Esophagus squamous epithelium (tissue), 5 donors: Measurements from ENCODE around the gene TRIM50. TPM values are rescaled to one million over a fixed set of nuclear protein-coding genes. Genes with fewer than 3 reads are reported as not detected.

Source experiments
- DNase-seq: peaks from one replicate; lab custom pipeline; 2025; lab: John Stamatoyannopoulos, UW
- H3K27ac ChIP-seq, 4 donors: fragments of 200-600 bp; sonication (generic); one replicate each; pipeline ENCODE4 v1.5.1; 2016 to 2019; ENCODE audit warnings: mild to moderate bottlenecking in 1 of 4
- H3K27me3 ChIP-seq, 4 donors: fragments of 200-600 bp; sonication (generic); 1 replicate in 3 of 4; 2 replicates in 1 of 4; pipeline versions ENCODE4 v1.5.1 to v1.6.0; 2017 to 2021; ENCODE audit warnings: antibody characterized with exemption in 1 of 4
- H3K36me3 ChIP-seq, 3 donors: fragments of 200-600 bp; sonication (generic); one replicate each; pipeline ENCODE4 v1.5.1; 2016 to 2019
- H3K4me1 ChIP-seq, 3 donors: fragments of 200-600 bp; sonication (generic); one replicate each; pipeline ENCODE4 v1.5.1; 2017 to 2019
- H3K4me3 ChIP-seq, 4 donors: fragments of 200-600 bp; sonication (generic); 1 replicate in 3 of 4; 2 replicates in 1 of 4; pipeline ENCODE4 v1.5.1; 2016 to 2019; ENCODE audit warnings: mild to moderate bottlenecking in 2 of 4, moderate library complexity in 1 of 4
- H3K9me3 ChIP-seq, 3 donors: fragments of 200-600 bp; sonication (generic); one replicate each; pipeline ENCODE4 v1.5.1; 2016 to 2019
- CTCF ChIP-seq, 6 experiments: fragments of 450-650 bp in 4 of 6; fragments of 200-600 bp in 2 of 6; sonication (generic) in 2 of 6; IDR thresholded peaks; one replicate each; pipeline ENCODE4 v1.5.1; 2016 to 2019; ENCODE audit warnings: antibody characterized with exemption in 6 of 6, mild to moderate bottlenecking in 4 of 6, moderate library complexity in 4 of 6
- POLR2A ChIP-seq, 4 donors: fragments of 450-650 bp; IDR thresholded peaks; one replicate each; pipeline ENCODE4 v1.6.1; 2017; ENCODE audit warnings: antibody characterized with exemption in 4 of 4, mild to moderate bottlenecking in 4 of 4, moderate library complexity in 3 of 4
- WGBS, 2 donors: methylation state at CpG; one replicate each; pipeline ENCODE4 v1.1.5; 2018; 5-methylcytosine and 5-hydroxymethylcytosine counted together
- intact Hi-C: fragments of 100-400 bp; cut with DNase I; formaldehyde crosslinking; loops from one replicate; pipeline ENCODE4 v1.15.0; 2022
- total RNA-seq, 4 donors: library from RNA; depleted of rRNA; stranded (reverse); fragments of >200 nt; gene quantifications; one replicate each; pipeline ENCODE4 v1.1.0, GENCODE V29; 2016
- donor health status: DM: yes; HTN: yes; CAD: no.

TRIM50 gene
- total RNA-seq, 4 donors from 2014 or later, result 0.19 TPM; not detected in 3

GRCh38 chr7:73359746-73360375 is 32.0 kb upstream of the TRIM50 start:
- Histone ChIP-seq H3K4me3 (no peak overlapping the region), H3K27me3 (peaks cover 0 to 33% (median 0%) of the 10 kb centered on the region in 4 donors), H3K27ac (no peak overlapping the region), H3K36me3 (no peaks in the 10 kb centered on the region), H3K4me1 (peaks cover 0 to 14% (median 2%) of the 10 kb centered on the region in 3 donors), H3K9me3 (no peaks in the 10 kb centered on the region)
- 90 to 92% methylated on average over 10 to 11 of the region's 13 CpGs for WGBS, 2 donors
- no peak for TF ChIP-seq POLR2A (IDR thresholded peaks at IDR 0.05)
- TF ChIP-seq CTCF (IDR thresholded peaks at IDR 0.05), result no peak
- intact Hi-C loops, result no loop called here
- no peak for DNase-seq

- WGBS, 2 donors, result 82 to 84% methylated on average over 11 of the region's 11 CpGs
- Histone ChIP-seq H3K27ac (no peak overlapping the region), H3K9me3 (no peaks in the 10 kb centered on the region), H3K4me1 (peaks cover 0 to 14% (median 2%) of the 10 kb centered on the region in 3 donors), H3K27me3 (peaks cover 0 to 30% (median 0%) of the 10 kb centered on the region in 4 donors), H3K36me3 (no peaks in the 10 kb centered on the region), H3K4me3 (no peak overlapping the region)
- intact Hi-C loops, result no loop called here
- DNase-seq, result no peak
- TF ChIP-seq CTCF (IDR thresholded peaks at IDR 0.05) (no peak), POLR2A (IDR thresholded peaks at IDR 0.05) (no peak)
Measured at GRCh38 chr7:73359306-73359705, 31.4 kb upstream of the TRIM50 start.

DNA sequence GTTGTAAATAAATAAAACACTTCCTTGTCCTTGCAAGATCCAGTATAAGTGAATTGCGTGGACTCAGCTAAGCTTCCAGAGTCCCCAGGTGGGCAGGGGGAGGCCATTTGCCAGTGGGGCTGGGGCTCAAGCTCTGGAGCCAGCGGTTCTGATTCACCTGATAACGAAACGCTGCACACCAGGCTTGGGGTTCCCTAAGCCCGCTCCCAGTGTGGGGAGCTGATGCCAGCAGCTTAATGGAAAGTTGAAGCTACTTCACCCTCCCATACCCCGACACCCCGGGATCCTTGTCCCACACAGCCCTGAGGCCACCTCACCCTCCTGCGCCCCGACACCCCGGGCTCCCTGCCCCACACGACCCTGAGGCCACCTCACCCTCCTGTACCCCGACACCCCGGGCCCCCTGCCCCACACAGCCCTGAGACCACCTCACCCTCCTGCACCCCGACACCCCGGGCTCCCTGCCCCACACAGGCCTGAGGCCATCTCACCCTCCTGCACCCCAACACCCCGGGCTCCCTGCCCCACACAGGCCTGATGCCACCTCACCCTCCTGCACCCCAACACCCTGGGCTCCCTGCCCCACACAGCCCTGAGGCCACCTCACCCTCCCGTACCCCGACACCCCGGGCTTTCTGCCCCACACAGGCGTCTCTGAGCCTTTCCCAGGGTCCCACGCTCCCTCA is 30.9 kb upstream of the TRIM50 start:
- 48 to 61% methylated on average over 17 to 19 of the region's 21 CpGs for WGBS, 2 donors
- no peak for DNase-seq
- intact Hi-C loops, result no loop called here
- Histone ChIP-seq H3K36me3 (no peaks in the 10 kb centered on the region), H3K4me1 (peaks cover 0 to 14% (median 2%) of the 10 kb centered on the region in 3 donors), H3K4me3 (peak overlapping the region in 2 of 4 donors; percentile 19 to 50), H3K9me3 (no peaks in the 10 kb centered on the region), H3K27ac (peak overlapping the region in 2 of 4 donors; percentile 18 to 26), H3K27me3 (peaks cover 0 to 25% (median 0%) of the 10 kb centered on the region in 4 donors)
- TF ChIP-seq POLR2A (IDR thresholded peaks at IDR 0.05) (no peak), CTCF (IDR thresholded peaks at IDR 0.05) (no peak)

DNA sequence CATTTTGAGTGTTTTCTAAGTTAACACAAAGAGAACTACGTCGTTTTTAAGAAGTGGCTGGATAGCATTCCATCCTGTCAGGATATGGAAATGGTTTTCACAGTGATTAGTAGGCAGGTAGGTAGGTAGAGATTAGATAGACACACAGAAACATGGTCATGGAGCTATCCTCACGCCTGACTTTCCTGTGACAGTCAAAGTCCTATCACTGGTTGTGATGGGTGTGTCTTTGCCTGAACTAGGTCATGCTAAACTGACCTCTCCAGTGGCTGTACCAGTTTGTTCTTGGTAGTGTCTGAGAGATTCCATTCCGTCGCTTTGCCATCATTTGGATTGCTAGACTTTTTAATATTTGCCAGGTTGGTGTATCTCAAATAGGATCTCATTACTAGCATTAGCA is 28.3 kb upstream of the TRIM50 start:
- intact Hi-C loops, result no loop called here
- H3K27ac ChIP-seq, result no peak overlapping the region
- peaks cover 0 to 16% (median 0%) of the 10 kb centered on the region in 4 donors for H3K27me3 ChIP-seq
- TF ChIP-seq POLR2A (IDR thresholded peaks at IDR 0.05), result no peak
- no peak for TF ChIP-seq CTCF (IDR thresholded peaks at IDR 0.05)
- no peak overlapping the region for H3K4me3 ChIP-seq
- no peaks in the 10 kb centered on the region for H3K36me3 ChIP-seq
- no peak for DNase-seq
- WGBS, 2 donors, result 73 to 76% methylated on average over 5 of the region's 5 CpGs
- peaks cover 0 to 14% (median 2%) of the 10 kb centered on the region in 3 donors for H3K4me1 ChIP-seq
- H3K9me3 ChIP-seq, result no peaks in the 10 kb centered on the region

DNA sequence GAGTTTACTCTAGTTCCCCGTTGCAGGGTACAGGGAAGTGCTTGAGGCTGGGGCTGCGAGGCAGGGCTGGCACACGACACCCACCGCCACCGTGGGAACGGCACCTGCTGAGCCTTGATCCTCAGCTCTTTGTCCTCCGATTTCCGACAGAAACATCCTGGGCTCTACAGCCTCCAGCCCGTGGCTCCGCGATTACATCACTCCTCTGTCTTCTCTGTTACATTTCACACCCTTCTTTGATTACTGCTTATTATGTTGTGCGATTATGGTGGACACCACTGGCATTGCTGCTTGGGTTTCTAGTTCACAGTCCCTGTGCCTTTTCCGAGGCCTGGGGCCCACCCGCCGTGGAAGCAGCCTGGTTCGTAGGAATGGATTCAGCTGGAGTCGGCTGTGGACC is 26.9 kb upstream of the TRIM50 start:
- Histone ChIP-seq H3K36me3 (no peaks in the 10 kb centered on the region), H3K27ac (no peak overlapping the region), H3K9me3 (no peaks in the 10 kb centered on the region), H3K4me1 (peaks cover 0 to 14% (median 2%) of the 10 kb centered on the region in 3 donors), H3K27me3 (peaks cover 0 to 13% (median 0%) of the 10 kb centered on the region in 4 donors), H3K4me3 (no peak overlapping the region)
- intact Hi-C loops, result no loop called here
- TF ChIP-seq CTCF (IDR thresholded peaks at IDR 0.05), result no peak
- no peak for DNase-seq
- WGBS, 2 donors, result 89% methylated on average over 17 of the region's 17 CpGs
